Right lobe of liver (tissue), 4 donors: ENCODE results near the gene RNF225.

Experiments
- POLR2A ChIP-seq: fragments of 450-650 bp; IDR thresholded peaks from one replicate; pipeline ENCODE4 v1.6.1; 2017; ENCODE audit warnings: antibody characterized with exemption, mild to moderate bottlenecking
- TF ChIP-seq, protein P1 (sequence below), 4 donors: fragments of 200-600 bp in 3 of 4; fragments of 450-650 bp in 1 of 4; IDR thresholded peaks; one replicate each; pipeline versions ENCODE4 v1.5.1 to v1.8.0; 2016 to 2022; ENCODE audit warnings: antibody characterized with exemption in 4 of 4, mild to moderate bottlenecking in 2 of 4
- donor health status: DM: no; HTN: no; CAD: no.
- donor health status: DM: no; HTN: no; CAD: no.
- donor health status: DM: no; HTN: yes; CAD: no.

DNA sequence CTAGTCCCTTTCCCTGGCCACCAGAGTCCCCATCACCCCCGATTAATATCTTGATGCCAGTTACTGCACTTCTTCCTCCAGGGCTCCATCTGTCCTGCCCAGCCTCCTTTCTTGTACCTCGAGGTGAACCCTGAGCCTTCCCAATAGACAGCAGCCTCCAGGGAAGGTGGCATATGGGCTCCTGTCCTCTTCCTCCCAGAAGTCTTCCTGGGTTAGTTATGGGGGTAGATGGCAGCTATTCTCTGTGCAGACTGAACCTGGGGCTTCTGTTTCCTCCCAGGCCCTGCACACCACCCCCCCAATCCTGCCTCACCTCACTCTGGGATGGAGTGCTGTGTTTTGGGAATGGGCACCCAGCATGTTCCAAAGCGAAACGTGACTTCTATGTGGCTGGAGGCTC lies 2.6 kb downstream of the RNF225 start:
- TF ChIP-seq, protein P1, sequence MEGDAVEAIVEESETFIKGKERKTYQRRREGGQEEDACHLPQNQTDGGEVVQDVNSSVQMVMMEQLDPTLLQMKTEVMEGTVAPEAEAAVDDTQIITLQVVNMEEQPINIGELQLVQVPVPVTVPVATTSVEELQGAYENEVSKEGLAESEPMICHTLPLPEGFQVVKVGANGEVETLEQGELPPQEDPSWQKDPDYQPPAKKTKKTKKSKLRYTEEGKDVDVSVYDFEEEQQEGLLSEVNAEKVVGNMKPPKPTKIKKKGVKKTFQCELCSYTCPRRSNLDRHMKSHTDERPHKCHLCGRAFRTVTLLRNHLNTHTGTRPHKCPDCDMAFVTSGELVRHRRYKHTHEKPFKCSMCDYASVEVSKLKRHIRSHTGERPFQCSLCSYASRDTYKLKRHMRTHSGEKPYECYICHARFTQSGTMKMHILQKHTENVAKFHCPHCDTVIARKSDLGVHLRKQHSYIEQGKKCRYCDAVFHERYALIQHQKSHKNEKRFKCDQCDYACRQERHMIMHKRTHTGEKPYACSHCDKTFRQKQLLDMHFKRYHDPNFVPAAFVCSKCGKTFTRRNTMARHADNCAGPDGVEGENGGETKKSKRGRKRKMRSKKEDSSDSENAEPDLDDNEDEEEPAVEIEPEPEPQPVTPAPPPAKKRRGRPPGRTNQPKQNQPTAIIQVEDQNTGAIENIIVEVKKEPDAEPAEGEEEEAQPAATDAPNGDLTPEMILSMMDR (IDR thresholded peaks at IDR 0.05): no peak
- TF ChIP-seq POLR2A: no peak
